Measurements from ENCODE around the gene MRPL54. TPM values are rescaled to one million over a fixed set of nuclear protein-coding genes. Genes with fewer than 3 reads are reported as not detected.

The MRPL54 gene
- total RNA-seq, 1 donor from 2014 or later, result 53.2 TPM

- H3K27ac Mint-ChIP-seq (ENCODE audit: unreplicated experiment), result no peak overlapping the region
- TF ChIP-seq, protein P1, sequence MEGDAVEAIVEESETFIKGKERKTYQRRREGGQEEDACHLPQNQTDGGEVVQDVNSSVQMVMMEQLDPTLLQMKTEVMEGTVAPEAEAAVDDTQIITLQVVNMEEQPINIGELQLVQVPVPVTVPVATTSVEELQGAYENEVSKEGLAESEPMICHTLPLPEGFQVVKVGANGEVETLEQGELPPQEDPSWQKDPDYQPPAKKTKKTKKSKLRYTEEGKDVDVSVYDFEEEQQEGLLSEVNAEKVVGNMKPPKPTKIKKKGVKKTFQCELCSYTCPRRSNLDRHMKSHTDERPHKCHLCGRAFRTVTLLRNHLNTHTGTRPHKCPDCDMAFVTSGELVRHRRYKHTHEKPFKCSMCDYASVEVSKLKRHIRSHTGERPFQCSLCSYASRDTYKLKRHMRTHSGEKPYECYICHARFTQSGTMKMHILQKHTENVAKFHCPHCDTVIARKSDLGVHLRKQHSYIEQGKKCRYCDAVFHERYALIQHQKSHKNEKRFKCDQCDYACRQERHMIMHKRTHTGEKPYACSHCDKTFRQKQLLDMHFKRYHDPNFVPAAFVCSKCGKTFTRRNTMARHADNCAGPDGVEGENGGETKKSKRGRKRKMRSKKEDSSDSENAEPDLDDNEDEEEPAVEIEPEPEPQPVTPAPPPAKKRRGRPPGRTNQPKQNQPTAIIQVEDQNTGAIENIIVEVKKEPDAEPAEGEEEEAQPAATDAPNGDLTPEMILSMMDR (IDR thresholded peaks at IDR 0.05), result no peak
These were observed 12.3 kb downstream of the MRPL54 start for GRCh38 chr19:3774621-3775373.

DNA sequence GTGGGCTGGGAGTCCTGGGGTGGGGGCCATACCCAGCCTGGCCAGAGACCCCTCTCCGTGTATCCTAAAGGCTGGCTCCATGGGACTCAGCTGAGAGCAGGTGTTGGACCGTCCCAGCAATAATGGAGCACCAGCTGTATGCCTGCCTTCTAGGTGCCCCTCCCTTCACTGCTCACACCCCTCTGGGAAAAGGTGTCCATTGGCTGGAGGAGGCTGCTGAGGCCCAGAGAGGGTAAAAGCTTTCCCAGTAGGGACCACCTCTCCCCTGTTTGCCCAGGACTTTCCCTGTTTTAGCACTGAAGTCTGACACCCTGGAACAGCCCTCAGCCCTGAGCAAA, 12.9 kb downstream of the MRPL54 start:
- Mint-ChIP-seq H3K27ac (ENCODE audit: unreplicated experiment) (no peak overlapping the region), H3K4me3 (ENCODE audit: unreplicated experiment) (no peak overlapping the region), H3K4me1 (ENCODE audit: unreplicated experiment) (no peaks in the 10 kb centered on the region), H3K27me3 (ENCODE audit: unreplicated experiment) (no peaks in the 10 kb centered on the region), H3K36me3 (ENCODE audit: unreplicated experiment) (no peaks in the 10 kb centered on the region), H3K9me3 (ENCODE audit: unreplicated experiment) (no peaks in the 10 kb centered on the region)
- no peak for DNase-seq (ENCODE audit: extremely low spot score, unreplicated experiment)
- TF ChIP-seq, protein P1 (IDR thresholded peaks at IDR 0.05), result no peak

More at GRCh38 chr19:3774621-3775373, 12.3 kb downstream of the MRPL54 start:
- Mint-ChIP-seq H3K4me1 (ENCODE audit: unreplicated experiment) (no peaks in the 10 kb centered on the region), H3K9me3 (ENCODE audit: unreplicated experiment) (no peaks in the 10 kb centered on the region), H3K4me3 (ENCODE audit: unreplicated experiment) (no peak overlapping the region), H3K27me3 (ENCODE audit: unreplicated experiment) (no peaks in the 10 kb centered on the region), H3K36me3 (ENCODE audit: unreplicated experiment) (no peaks in the 10 kb centered on the region)
- no peak for DNase-seq (ENCODE audit: extremely low spot score, unreplicated experiment)

- no peaks in the 10 kb centered on the region for H3K27me3 Mint-ChIP-seq (ENCODE audit: unreplicated experiment)
- no peaks in the 10 kb centered on the region for H3K4me1 Mint-ChIP-seq (ENCODE audit: unreplicated experiment)
- H3K36me3 Mint-ChIP-seq (ENCODE audit: unreplicated experiment), result no peaks in the 10 kb centered on the region
- no peak overlapping the region for H3K4me3 Mint-ChIP-seq (ENCODE audit: unreplicated experiment)
- DNase-seq (ENCODE audit: extremely low spot score, unreplicated experiment), result no peak
- H3K9me3 Mint-ChIP-seq (ENCODE audit: unreplicated experiment), result no peaks in the 10 kb centered on the region
- H3K27ac Mint-ChIP-seq (ENCODE audit: unreplicated experiment), result no peak overlapping the region
- TF ChIP-seq, protein P1 (IDR thresholded peaks at IDR 0.05), result no peak
These were observed 13.3 kb downstream of the MRPL54 start for GRCh38 chr19:3775831-3776230.

DNA sequence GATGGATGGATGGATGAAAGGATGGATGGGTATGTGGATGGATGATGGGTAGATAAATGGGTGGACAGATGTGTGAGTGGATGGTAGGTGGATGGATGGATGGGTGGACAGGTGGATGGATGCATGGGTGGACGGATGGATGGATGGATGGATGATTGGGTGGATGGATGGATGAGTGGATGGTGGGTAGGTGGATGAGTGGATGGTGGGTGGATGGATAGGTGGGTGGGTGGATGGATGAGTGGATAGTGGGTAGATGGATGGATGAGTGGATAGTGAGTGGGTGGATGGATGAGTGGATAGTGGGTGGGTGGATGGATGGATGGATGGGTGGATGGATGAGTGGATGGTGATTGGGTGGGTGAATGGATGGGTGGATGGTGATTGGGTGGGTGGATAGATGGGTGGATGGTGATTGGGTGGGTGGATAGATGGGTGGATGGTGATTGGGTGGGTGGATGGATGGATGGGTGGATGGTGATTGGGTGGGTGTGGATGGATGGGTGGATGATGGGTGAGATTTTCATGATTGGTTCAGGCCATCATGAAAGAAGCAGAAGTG, 14.1 kb downstream of the MRPL54 start:
- Mint-ChIP-seq H3K4me3 (ENCODE audit: unreplicated experiment) (no peak overlapping the region), H3K27me3 (ENCODE audit: unreplicated experiment) (no peaks in the 10 kb centered on the region), H3K4me1 (ENCODE audit: unreplicated experiment) (no peaks in the 10 kb centered on the region), H3K27ac (ENCODE audit: unreplicated experiment) (no peak overlapping the region), H3K9me3 (ENCODE audit: unreplicated experiment) (peaks cover 2% of the 10 kb centered on the region), H3K36me3 (ENCODE audit: unreplicated experiment) (no peaks in the 10 kb centered on the region)
- no peak for DNase-seq (ENCODE audit: extremely low spot score, unreplicated experiment)
- TF ChIP-seq, protein P1 (IDR thresholded peaks at IDR 0.05), result no peak

DNA sequence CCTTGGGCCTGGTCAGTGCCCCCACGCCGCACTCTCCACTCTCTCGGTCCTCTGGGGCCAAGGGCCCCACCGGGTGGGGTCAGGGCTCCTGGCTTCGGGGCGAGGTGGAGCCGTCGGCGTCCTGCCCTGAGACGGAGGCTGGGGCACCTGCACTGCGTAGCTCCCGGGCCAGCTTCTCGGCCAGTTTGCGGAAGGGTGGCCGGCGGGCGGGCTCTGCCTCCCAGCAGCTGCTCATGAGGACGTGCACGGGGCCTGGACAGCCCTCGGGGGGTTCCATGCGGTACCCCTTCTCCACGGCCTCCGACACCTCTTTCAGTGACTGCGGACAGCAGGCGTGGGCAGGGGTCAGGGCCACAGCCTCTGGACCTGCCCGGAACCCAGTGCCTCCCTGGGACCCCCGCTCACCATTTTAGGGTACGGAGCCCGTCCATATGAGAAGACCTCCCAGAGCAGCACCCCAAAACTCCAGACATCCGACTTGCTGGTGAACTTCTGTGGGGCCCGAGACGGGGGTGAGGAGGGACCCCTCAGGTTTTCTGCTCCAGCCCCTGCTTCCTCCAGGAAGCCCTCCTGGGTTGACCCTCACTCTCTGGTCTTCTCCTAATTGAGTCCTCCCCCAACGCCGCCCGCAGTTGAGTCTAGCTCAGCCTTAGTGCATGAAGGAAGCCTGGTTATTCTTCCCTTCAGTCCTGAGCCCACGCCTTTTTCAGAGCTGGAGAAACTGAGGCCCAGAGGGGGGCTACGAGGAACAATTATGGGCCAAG, 15.8 kb downstream of the MRPL54 start:
- no peak overlapping the region for H3K27ac Mint-ChIP-seq (ENCODE audit: unreplicated experiment)
- peaks cover 10% of the 10 kb centered on the region for H3K9me3 Mint-ChIP-seq (ENCODE audit: unreplicated experiment)
- H3K4me1 Mint-ChIP-seq (ENCODE audit: unreplicated experiment), result no peaks in the 10 kb centered on the region
- H3K27me3 Mint-ChIP-seq (ENCODE audit: unreplicated experiment), result no peaks in the 10 kb centered on the region
- H3K36me3 Mint-ChIP-seq (ENCODE audit: unreplicated experiment), result no peaks in the 10 kb centered on the region
- no peak for DNase-seq (ENCODE audit: extremely low spot score, unreplicated experiment)
- no peak overlapping the region for H3K4me3 Mint-ChIP-seq (ENCODE audit: unreplicated experiment)
- TF ChIP-seq, protein P1 (IDR thresholded peaks at IDR 0.05), result no peak
